Sciatic nerve (tissue), 2 donors: ENCODE results near the gene DGKB. TPM values are rescaled to one million over a fixed set of nuclear protein-coding genes. Genes with fewer than 3 reads are reported as not detected.

Source experiments
- ATAC-seq: fragments of 200-7000 bp; cut with Tn5 transposase; one replicate; pipeline ENCODE4 v1.9.1; 2020; ENCODE audit warnings: mild to moderate bottlenecking, moderate library complexity
- DNase-seq: peaks from one replicate; pipeline ENCODE4 v3.0.0-alpha.2; 2020; ENCODE audit warnings: low spot score
- intact Hi-C: fragments of 100-400 bp; cut with DNase I; formaldehyde crosslinking; loops from one replicate; pipeline ENCODE4 v1.14.2; 2022
- total RNA-seq: library from RNA; stranded (reverse); fragmentation: NEBNext Ultra II Directional; extraction: Animal tissue kit (Norgen Biotek cat#: 25700); gene quantifications from one replicate; pipeline ENCODE4 v1.2.1, GENCODE V29; 2021
- donor health status: DM: no; HTN: no; CAD: no.
- donor health status: DM: no; HTN: no; CAD: no.

The DGKB gene
- total RNA-seq, 1 donor from 2014 or later, result 3.6 TPM

DNA sequence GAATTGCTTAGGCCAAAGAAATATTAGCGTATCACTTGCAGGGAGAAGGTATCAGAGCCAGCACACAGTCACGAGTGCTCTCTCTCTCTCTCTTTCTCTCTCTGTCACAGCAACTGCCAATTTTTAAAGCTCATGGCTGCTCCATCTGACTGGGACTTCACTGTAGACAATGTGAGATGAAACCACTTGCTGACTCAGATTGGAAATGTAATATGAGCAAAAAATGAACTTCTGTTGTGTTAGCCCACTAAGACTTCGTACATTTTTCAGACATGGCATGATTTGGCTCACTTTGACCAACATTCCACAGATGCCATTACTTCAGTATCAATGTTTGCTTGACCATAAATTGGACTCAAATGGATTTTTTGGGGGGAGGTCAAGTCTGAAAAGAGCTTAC is 68.1 kb downstream of the DGKB start:
- intact Hi-C loops, result no loop called here
- no peak for ATAC-seq
- no peak for DNase-seq

GRCh38 chr7:14833707-14834106 is 68.8 kb downstream of the DGKB start:
- no peak for DNase-seq
- intact Hi-C loops, result no loop called here
- no peak for ATAC-seq

DNA sequence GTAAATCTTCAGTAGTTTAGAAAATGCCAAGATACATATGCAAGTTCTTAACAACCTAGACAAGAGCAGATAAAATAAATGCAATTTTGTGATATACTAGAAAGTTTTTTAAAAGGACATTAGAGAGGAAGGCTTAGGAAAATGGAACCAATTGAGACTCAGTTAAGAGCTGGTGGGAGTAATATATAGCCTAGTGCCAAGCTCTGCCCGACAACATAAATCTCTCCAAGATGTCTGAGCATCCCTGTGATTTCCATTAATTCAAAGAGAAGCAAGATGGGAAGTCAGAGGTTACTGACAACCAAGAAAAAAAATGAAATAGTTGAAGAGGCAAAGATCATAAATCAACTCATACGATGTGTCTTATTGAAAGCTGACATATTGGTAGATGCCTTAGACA is 74.5 kb downstream of the DGKB start:
- ATAC-seq (no peak), DNase-seq (no peak)
- intact Hi-C loops, result no loop called here

DNA sequence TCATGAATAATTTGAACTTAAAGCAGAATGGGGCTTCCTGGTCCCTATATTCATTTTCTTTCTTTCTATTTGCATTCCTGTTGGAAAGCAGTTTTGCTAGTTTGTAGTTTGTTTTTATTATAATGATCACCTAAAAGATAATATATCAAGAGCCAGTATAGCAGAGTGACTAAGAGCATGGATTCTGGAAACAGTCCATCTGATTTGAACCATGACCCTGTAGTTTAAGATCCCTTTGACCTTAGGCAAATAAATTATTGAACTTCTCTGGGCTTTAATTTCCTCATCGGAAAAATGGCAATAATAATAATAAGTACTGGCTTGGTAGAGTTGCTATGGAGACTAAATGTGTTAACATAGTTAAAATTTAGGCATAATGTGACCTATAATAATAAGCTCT is 76.1 kb downstream of the DGKB start:
- intact Hi-C loops, result no loop called here
- ATAC-seq, result no peak
- DNase-seq, result no peak

GRCh38 chr7:14825912-14826311 is 76.6 kb downstream of the DGKB start:
- ATAC-seq (no peak), DNase-seq (no peak)
- intact Hi-C loops, result no loop called here

- no peak for ATAC-seq
- DNase-seq, result no peak
- intact Hi-C loops, result no loop called here
Measured at GRCh38 chr7:14822481-14822854, 80.1 kb downstream of the DGKB start.

- DNase-seq (no peak), ATAC-seq (no peak)
- intact Hi-C loops, result no loop called here
Measured at GRCh38 chr7:14821757-14822480, 80.6 kb downstream of the DGKB start.

DNA sequence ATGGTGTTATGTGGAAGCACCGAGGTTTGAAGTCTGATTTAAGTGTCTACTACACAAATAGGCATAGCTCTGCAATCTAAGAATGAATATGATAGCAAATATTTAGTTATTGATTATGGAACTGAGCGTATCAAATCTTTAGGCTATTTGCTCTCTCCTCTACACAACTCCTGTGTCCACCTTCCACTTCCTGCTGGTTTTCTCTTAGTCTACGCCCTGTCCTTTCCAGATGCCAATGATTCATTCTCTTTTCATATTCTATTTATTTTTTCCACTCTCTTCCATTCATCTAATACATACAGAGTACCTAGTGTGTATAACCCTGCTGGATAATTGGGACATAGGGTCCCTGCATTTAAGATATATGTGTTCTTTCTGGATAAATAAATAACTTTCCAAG is 83.7 kb downstream of the DGKB start:
- ATAC-seq, result no peak
- DNase-seq, result no peak
- intact Hi-C loops, result no loop called here

GRCh38 chr7:14817829-14818614 is 84.5 kb downstream of the DGKB start:
- intact Hi-C loops, result no loop called here
- no peak for DNase-seq

DNA sequence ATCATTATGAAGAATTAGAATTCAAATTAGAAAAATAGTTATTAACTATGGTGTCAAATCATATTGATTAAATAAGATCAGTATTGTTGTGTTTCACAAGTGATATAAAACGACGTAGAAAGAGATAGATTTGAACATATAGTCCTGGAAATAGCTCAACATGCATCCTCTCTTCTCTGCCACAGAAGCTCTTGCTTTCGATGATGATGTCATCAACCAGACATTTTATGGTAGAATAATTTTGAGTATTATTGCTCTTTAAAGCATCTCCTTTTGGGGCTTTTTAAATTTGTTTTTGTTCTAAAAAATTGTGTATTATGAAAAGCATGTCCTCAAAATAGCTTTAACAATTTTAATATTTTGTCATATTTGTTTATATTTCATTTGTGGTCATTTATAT is 95.0 kb downstream of the DGKB start:
- intact Hi-C loops, result no loop called here
- ATAC-seq (no peak), DNase-seq (no peak)

More at GRCh38 chr7:14817829-14818614, 84.5 kb downstream of the DGKB start:
- ATAC-seq, result no peak

DNA sequence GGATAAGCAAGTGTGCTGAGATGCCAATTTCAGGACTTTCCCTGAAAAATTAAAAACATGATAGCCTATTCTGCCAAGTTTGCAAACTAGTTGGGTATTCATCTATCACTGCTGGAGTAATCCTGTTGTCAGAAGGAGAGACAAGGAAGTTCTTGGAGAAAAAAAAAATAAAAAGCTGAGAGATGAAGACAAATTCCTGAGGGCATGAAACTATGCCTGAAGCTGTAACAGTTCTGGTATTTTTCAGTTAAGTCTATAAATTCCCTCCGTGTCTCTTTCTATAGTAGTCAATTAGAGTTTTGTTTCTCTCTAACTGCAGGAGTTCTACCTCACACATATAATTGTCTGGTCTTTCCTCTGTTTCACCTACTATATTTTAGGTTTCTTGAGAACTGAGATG is 95.7 kb downstream of the DGKB start:
- DNase-seq (no peak), ATAC-seq (no peak)
- intact Hi-C loops, result no loop called here

GRCh38 chr7:14805105-14805719 is 97.3 kb downstream of the DGKB start:
- intact Hi-C loops, result no loop called here
- DNase-seq (no peak), ATAC-seq (no peak)

- DNase-seq (no peak), ATAC-seq (no peak)
- intact Hi-C loops, result no loop called here
Measured at GRCh38 chr7:14800664-14801063, 101.9 kb downstream of the DGKB start.

DNA sequence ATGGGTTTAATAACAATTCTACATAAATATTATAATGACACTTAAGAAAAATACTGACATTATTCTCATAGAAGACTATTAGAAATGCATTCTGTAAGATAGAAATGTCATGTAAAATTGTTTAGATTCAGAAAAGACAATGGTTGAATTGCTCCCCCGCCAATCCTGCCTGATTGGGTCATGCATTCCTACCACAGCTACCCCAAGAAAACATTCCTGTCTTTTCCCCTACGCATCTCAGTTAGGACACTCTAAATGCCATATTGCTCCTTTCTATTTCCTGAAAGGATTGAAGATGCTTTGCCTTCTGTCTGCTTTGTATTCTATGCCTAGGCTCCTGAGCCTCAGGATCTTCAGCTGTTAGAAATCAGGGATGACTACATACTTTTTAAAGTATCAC is 109.4 kb downstream of the DGKB start:
- ATAC-seq, result no peak
- DNase-seq, result no peak
- intact Hi-C loops, result no loop called here

DNA sequence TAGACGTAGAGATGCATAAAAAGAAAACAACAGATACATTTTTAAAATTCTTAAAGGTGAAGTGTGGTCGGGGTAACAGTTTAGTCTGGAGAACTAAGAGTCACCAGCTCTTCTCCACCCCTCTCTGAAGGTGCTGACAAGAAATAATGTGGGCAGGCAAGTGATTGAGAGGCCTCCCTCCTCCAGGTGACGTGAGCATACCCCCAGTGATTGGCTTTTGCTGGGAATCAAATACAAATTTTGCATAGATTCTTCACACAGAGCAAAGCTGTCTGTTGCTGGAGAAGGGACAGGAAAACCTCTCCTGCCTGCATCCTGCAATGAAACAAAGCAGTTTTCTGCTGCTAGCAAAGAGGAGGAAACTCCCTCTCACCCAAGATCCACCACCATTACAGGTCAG is 115.0 kb downstream of the DGKB start:
- intact Hi-C loops, result no loop called here
- ATAC-seq, result no peak
- DNase-seq, result no peak

DNA sequence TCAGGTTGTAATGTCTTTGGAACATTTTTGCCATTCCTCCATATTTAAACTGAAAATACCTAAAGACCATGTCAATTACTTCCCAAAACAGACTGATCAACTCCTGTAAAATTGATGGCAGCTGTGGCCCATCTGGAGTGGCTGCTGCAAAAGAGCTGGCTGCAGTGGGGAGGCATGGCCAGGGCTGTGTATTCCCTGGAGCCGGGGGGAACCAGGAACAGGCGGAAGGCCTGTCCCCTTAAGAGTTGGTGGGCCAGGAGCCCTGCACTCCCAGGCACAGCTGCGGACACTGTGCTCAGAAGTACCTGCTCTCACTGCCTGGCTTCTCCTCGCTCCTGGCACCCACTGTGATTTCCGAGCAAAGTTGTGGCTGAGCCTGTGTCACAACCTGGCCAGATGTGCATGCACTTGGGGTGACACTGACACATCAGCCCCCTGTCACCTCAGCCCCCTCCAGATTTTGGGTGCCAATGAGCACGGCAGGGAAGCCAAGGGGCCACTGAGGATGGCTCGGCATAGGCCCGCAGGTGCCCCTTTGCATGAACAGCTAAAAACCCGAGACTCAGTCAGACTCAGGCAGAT is 116.1 kb downstream of the DGKB start:
- DNase-seq (no peak), ATAC-seq (peak; percentile 39)
- intact Hi-C loops, result no loop called here

DNA sequence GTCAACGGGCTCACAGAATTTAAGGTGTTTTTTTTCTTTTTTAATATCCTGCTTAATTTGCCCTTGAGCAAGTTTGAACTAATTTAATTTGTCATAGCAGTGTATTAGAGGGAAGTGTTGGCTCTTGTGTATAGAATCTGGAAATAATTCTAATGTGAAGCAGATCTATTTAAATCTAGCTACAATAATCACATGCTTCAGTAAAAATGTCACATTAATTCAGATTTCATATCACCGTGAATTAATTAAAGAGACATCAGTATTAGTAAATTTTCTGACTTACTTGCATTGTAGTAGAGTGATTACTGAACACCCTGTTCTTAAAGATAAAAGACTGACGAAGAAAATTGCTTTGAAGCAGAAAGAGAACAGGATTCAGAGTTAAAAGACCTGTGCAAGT is 124.7 kb downstream of the DGKB start:
- intact Hi-C loops, result no loop called here
- ATAC-seq, result no peak
- no peak for DNase-seq

DNA sequence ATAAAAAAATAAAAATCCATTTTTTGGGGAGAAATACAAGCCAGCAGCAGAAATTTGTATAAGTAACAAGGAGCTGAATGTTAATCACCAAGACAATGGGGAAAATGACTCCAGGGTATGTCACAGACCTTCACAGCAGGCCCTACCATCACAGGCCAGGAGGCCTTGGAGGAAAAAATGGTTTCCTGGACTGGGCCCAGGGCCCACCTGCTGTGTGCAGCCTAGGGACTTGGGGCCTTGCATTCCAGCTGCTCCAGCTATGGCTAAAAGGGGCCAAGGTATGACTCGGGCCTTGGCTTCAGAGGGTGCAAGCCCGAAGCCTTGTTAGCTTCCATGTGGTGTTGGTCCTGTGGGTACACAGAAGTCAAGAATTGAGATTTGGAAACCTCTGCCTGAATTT is 126.3 kb downstream of the DGKB start:
- intact Hi-C loops, result no loop called here
- no peak for DNase-seq
- no peak for ATAC-seq

DNA sequence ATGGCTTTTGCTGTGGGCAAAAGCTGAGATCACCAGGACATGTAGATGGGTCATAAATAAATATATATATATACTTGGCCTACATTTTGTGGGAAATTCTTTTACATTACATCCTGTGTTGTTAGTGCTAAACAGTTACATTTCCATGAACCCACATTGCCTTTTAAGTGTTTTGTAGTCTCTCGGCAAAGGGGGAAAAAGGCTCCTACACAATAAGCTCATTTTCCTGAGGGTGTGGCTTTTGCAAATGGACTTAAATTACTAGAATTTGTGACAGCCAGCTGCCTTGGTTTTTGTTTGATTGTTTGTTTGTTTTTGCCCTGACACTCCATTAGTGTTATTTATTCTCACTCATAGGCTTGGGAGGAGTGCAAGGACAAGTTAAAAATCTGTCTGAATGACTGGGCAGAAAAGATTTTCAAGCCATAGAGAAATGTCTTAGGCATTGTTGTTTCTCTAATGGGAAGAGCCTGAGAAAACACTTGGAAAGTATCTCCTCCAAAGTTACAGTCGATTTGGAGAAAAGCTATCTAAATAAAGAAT is 128.8 kb downstream of the DGKB start:
- ATAC-seq (no peak), DNase-seq (no peak)
- intact Hi-C loops, result loop anchor here (5.0 kb wide), 1 partner anchor 866 kb away; no protein-coding TSS in a partner anchor

GRCh38 chr7:14770614-14771013 is 131.9 kb downstream of the DGKB start:
- no peak for DNase-seq
- intact Hi-C loops, result loop anchor here (5.0 kb wide), 1 partner anchor 863 kb away; no protein-coding TSS in a partner anchor

More at GRCh38 chr7:14770614-14771013, 131.9 kb downstream of the DGKB start:
- ATAC-seq, result no peak
